ENCODE measurements around the gene DPM2.

DPM2 gene

DNA sequence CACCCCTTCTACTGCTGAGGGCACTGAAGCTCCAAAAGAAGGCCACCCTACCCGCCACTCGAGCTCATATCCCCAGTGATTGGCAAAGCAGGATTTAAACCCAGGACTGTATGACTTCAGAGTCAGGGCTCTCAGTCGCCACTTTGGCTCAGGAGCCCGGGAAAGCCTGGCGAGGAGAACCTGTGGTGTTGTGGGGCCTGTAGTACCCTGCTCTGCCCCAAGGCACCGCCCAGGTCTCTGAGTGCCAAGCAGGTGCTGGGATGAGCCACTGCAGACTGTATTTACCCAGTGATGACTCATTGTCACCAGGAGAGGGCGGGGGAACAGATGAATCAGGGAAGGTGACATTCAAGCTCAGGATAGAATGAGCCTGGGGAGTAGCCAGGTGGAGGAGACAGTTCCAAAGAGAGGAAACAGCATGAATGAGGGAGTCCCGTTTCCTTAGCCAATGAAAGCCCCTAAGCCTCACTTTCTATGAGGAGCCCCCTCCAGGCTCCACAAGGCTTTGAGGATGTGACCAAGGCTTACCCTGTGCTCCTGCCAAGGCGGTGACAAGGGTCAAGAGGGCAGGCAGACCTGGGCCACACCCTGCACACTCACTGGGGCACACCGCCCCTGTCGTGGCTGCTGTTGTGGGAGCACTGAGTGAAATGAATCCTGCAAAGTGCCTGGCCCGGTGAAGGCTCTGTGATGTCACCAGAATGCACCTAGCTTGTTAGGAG is 17.8 kb upstream of the DPM2 start:
- DNase-seq (ENCODE audit: low read depth in 2 of 2) = peak; percentile 72 to 82

GRCh38 chr9:127954831-127955293 is 17.2 kb upstream of the DPM2 start:
- no peak for DNase-seq (ENCODE audit: low read depth in 2 of 2)

DNA sequence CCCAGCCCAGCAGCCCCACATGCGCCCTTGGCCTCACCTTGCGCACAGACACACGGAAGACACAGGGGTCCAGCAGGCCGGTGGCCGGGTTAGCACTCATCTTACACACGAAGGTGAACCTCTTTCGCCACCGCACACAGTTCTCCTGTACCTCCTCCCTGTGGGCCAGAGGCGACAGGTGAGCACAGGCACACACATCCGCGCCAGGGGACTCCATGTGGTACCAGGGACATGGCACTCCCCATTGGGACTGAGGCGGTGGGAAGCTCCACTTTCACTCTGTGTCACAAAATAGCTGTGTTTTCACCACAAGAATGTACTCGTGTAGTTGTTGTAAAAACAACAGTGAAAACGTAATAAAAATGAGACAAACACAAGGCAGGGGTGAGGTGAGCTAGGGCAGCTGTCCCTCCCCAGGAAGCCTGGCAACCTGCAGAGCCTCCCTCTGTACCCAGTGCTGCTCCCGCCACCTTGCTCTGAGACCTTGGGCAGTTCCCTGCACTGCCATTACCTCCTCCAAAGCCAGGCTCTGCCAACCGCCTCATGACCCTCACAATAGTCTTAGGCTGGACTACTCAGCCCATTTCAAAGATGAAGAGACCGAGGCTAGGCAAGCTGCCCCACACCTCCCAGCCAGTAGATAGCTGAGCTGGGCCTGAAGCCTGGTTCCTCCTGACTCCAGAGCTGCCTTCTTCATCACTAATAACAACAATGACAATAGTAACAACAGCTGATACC is 16.3 kb upstream of the DPM2 start:
- no peak for DNase-seq (ENCODE audit: low read depth in 2 of 2)

DNA sequence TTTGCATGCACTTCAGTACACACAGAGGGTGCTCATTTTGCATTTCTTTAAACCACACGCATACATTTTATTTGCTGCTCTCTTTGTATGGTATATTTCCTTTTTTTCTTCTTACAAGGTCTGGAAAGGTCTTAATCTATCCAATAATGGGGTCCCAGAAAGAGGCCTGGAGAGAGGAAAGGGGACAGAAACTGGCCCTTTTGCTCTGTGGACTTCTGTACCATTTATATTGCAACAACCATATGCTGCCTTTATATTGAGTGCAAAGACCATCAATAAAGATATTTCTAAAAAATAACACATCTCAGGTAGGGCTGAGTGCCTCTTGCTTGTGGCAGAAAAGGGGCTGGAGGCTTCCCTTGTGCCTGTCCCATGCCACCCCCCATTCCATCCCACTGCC is 15.5 kb upstream of the DPM2 start:
- no peak for DNase-seq (ENCODE audit: low read depth in 2 of 2)

GRCh38 chr9:127950513-127951289 is 13.0 kb upstream of the DPM2 start:
- DNase-seq (ENCODE audit: low read depth in 2 of 2) = no peak

DNA sequence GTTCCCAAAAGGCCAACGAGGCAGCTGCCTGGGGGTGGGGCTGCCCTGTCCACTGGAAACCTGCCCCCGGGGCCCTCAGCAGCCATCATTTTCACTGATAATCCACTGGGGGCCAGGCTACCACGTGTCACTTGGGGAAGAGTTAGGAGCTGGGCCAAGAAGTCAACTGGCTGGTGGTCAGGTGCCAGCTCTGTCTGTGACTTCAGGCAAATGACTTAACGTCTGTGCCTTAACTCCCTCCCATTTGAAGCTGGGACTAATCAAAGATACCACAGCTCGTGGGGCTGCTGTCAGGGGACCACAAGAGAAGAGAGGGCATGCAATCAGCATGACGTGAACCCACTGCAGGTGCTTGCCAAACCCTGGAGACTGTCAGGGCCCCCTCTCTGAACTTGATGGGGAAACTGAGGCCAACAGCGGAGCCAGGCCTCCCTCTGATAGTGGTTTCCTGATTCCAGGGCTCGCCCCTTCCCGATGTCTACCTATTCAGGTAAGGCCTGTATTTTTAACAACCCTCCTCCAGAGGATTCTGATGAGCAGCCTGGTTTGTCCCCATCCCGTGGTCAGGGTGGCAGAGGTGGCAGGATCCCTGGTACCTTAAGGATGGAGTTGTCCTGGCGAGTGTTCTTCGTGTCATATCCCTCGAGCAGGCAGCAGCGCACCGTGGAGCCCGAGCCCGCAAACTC is 12.3 kb upstream of the DPM2 start:
- no peak for DNase-seq (ENCODE audit: low read depth in 2 of 2)

DNA sequence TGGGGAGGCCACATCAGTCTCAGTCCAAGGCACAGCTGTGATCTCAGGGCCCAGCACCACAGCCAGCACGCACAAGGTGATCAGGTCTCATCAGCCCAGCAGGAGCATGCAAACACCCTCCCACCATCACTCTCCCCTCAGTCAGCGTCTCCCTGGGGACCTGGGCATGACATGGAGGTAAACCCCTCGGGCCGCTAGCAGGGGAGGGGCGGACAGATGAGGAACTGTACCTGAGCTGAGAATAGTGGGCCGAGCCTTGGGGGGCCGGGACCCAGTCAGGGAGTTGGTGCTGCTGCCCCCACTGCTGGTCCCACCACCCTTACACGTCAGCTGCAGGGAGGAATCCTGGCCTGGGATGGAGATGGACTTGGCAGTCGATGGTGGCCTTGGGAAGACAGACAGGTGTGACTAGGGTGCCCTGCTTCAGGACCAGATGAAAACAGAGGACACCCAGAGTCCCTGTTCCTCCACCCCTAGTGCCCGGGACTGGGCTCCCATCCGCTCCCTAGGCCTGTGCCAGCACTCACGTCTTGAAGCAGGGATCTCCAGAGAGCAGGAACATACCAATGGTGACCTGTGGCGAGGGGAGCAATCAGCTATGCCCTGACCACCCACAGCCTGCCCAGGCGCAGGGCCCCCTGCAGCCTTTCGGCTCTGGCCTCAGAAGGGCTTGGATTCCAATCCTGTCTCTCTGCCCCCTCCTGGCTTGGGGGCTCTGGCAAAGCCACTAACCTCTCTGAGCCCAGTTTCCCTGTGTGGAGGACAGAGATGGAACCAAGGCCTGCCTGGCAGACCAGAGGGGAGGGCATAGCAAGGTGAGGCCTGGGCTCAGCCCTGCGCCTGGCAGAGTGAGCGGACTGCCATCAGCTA is 10.4 kb upstream of the DPM2 start:
- no peak for DNase-seq (ENCODE audit: low read depth in 2 of 2)

DNA sequence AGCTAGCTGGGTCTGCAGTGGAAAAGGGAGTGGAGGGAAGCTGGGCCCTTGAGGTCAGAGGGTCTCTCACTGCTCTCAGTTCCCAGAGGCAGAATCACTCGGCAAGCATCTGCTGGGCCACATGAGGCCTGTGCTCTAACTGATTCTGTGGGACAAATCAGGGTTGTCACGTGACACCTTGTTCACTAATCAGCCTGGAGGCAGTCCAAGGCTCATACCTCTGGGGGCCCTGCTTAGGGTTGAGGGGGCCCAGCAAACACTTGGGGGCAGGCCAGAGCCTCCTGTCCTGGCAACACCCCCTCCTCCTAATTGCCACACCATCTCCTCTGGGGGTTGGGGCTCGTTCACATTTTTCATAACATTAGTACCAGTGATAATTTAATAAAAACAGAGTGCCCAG is 9.1 kb upstream of the DPM2 start:
- DNase-seq (ENCODE audit: low read depth in 2 of 2) = no peak

- DNase-seq (ENCODE audit: low read depth in 2 of 2) = no peak
These were observed 8.3 kb upstream of the DPM2 start for GRCh38 chr9:127945942-127946341.

DNA sequence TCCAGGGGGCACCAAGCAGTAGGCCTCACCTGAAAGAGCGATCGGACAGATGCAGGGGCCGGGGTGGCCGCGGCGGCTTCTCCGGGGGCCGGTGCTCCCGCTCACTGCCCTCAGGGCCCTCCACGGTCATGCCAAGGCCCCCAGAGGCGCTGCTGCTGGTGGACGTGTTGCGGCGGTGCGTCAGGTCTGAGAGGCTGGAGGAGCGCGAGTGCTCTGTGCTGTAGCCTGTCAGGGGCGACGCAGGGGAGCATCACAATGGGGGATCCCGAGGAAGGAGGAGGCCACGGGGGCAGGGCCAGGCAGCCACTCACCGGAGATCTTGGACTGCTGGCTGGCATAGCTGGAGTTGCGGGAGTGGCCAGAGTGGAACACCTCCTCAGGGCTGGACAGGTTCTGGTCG is 7.7 kb upstream of the DPM2 start:
- no peak for DNase-seq (ENCODE audit: low read depth in 2 of 2)

DNA sequence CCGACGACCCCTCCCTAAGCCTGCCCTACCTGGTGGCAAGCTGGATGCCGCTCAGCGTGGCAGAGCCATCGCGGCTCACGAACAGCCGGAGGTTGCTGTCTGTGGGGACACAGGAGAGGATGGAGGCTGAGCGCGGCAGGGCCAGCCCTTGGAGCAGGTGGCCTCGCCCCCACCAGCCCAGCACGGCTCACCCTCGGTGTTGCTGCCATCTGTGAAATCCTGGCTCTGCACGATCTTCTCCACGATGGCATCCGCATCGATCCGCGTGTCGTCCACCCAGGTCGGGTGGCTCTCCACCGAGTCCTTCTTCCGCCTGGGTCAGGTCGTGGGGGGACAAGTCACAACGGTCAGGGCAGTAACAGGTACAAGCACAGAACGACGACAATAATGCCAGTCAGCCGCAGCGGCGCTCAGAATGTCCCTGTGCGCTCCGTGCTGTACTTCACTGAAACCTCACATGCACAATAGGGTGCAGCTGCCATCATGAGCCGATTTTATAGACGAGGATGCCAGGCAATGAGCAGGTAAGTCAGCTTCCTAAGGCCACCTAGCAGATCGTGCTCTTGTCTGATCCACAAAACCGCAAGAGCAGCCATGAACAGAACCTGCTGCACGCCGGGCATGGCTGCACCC is 7.0 kb upstream of the DPM2 start:
- no peak for DNase-seq (ENCODE audit: low read depth in 2 of 2)

DNA sequence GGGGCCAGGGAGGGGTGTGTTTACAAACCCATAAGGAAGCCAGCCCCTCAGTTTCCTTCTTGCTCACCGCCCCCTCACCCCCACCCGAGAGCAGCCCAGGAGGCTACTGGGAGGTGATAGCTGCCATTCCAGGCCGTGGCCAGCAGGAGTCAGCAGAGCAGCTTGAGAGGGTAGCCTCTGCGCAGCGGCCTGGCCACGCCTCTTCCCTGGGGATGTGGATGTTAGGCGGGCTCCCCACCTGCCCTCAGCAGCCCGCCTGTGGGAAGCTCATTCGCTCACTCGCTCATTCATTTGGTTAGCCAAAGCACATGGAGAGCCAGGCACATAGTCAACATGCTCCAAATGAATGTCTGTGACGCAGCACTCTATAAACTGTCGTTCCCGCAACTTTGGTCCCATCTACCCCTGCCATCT is 6.1 kb upstream of the DPM2 start:
- peak; percentile 65 to 82 for DNase-seq (ENCODE audit: low read depth in 2 of 2)

DNA sequence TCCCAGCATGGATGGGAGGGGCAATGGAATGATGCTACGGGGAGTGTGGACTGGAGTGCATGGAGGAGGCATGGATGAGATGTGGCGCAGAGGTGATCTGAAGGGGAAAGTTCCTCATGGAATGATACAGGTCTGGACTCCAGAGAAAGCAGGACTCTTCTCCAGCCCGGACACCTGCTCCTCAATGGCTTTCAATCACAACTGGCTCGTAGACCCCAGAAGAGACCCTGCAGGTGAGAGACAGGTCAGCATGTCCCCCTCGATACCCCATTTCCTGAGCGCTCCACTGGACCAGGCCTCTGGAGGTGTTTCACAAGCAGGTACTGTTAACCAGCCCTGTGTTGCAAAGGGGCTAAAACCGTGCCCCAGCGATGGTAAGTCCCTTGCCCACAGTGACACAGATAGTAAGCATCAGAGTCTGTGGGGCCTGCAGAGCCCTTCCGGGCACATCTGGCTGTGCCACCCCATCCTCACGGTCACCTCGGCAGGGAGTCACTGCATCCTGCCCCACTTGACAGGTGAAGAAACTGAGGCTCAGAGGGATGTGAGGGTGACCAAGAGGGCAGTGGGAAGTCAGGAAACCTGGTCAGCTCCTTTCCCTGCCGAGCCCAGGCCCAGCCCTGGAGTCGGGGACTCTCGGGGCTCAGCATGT is 5.5 kb upstream of the DPM2 start:
- DNase-seq (ENCODE audit: low read depth in 2 of 2) = no peak

DNA sequence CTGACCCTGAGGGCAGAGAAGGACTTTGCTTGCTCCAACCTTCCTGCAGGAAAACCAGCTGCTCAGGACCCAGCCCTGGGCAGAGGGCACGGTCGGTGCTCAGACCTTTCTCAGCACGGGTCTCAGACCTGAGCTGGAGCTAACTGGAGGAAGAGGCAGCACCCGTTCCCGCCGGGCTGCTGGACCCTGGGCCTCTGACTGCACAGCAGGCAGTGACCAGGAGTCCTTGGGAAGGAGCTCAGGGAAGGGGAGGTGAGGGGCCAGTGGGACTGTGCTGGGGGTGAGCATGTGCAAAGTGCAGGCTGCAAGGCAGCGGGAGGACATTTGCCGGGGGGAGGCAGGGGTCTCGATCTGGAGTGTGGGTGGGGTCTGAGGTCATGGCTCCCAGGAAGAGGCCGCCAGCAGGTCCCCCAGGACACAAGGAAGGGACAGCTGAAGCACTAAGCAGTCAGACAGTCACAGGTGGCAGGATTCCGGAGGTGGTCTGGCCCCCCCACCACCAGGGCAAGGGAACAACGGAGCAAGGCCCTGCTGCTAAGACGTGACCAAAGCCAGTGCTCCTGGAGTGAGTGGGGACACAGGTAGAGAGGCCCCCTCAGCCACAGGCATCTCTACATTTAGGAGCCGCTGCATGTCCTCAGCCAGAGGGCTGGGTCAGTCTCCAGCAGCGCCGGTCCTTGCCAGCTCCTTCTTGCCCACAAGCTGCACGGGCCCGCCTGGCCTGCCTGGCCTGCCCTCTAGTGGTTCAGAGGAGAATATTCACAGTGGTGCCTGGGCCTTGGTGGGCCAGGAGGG is 4.8 kb upstream of the DPM2 start:
- DNase-seq (ENCODE audit: low read depth in 2 of 2) = no peak

GRCh38 chr9:127941961-127942215 is 4.2 kb upstream of the DPM2 start:
- no peak for DNase-seq (ENCODE audit: low read depth in 2 of 2)

GRCh38 chr9:127941062-127941960 is 3.7 kb upstream of the DPM2 start:
- DNase-seq (ENCODE audit: low read depth in 2 of 2) = no peak

- DNase-seq (ENCODE audit: low read depth in 2 of 2) = no peak
These were observed 2.9 kb upstream of the DPM2 start for GRCh38 chr9:127940593-127940992.

- DNase-seq (ENCODE audit: low read depth in 2 of 2) = no peak
These were observed 640 bp upstream of the DPM2 start for GRCh38 chr9:127938298-127938690.

GRCh38 chr9:127937056-127937387 is 632 bp downstream of the DPM2 start:
- no peak for DNase-seq (ENCODE audit: low read depth in 2 of 2)

All from stimulated activated CD4-positive, alpha-beta T cell treated with anti-CD3 and anti-CD28 coated beads, Interleukin-12 subunit alpha, Interleukin-12 subunit beta, amount 100 ng/mL, for 24 hours (primary cell).